HG02973 (cell line): ENCODE data around the gene SCAF8.
"Not testable (repeated sequence)": the region's sequence is repeated elsewhere in the genome, so short reads cannot be mapped to it uniquely, and the experiment has no call there.

Experiments used
- ATAC-seq: cut with Tn5 transposase; IDR thresholded peaks from one replicate; pipeline ENCODE4 v1.9.1; 2021; ENCODE audit warnings: moderate library complexity; ENCODE audit not compliant: unreplicated experiment

SCAF8 gene

GRCh38 chr6:154733183-154733625 lies at the start of gene SCAF8:
SCAF8 (plus strand) TSS chr6:154733416; CDS start chr6:154733901, 485 bp downstream.
- ATAC-seq, result peak; percentile 81

GRCh38 chr6:154683756-154684523 lies 49.3 kb upstream of the SCAF8 start:
- peak; percentile 92 for ATAC-seq

- ATAC-seq, result no peak
These were observed 47.1 kb upstream of the SCAF8 start for GRCh38 chr6:154686162-154686561.

GRCh38 chr6:154689493-154690255 lies 43.5 kb upstream of the SCAF8 start:
- no peak for ATAC-seq

- no peak for ATAC-seq
These were observed 42.4 kb upstream of the SCAF8 start for GRCh38 chr6:154690857-154691256.

- ATAC-seq, result no peak
These were observed 36.6 kb upstream of the SCAF8 start for GRCh38 chr6:154696661-154697060.

- ATAC-seq, result no peak
These were observed 30.1 kb upstream of the SCAF8 start for GRCh38 chr6:154703124-154703523.

- ATAC-seq, result no peak
These were observed 27.6 kb upstream of the SCAF8 start for GRCh38 chr6:154705471-154706113.

GRCh38 chr6:154706389-154706788 lies 26.8 kb upstream of the SCAF8 start:
- ATAC-seq, result no peak

- ATAC-seq, result no peak
These were observed 23.6 kb upstream of the SCAF8 start for GRCh38 chr6:154709621-154710020.

GRCh38 chr6:154710689-154711088 lies 22.5 kb upstream of the SCAF8 start:
- no peak for ATAC-seq

GRCh38 chr6:154715446-154715845 lies 17.8 kb upstream of the SCAF8 start:
- ATAC-seq, result no peak

GRCh38 chr6:154716350-154716749 lies 16.9 kb upstream of the SCAF8 start:
- not testable (repeated sequence) for ATAC-seq

- ATAC-seq, result no peak
These were observed 13.8 kb upstream of the SCAF8 start for GRCh38 chr6:154719433-154719832.

- no peak for ATAC-seq
These were observed 13.4 kb upstream of the SCAF8 start for GRCh38 chr6:154719854-154720253.

- no peak for ATAC-seq
These were observed 11.8 kb upstream of the SCAF8 start for GRCh38 chr6:154721460-154721859.

GRCh38 chr6:154726887-154727286 lies 6.3 kb upstream of the SCAF8 start:
- no peak for ATAC-seq

GRCh38 chr6:154731296-154732218 lies 1.7 kb upstream of the SCAF8 start:
- ATAC-seq, result no peak

- ATAC-seq, result no peak
These were observed 556 bp upstream of the SCAF8 start for GRCh38 chr6:154732538-154733182.
